Suppressor macrophage (primary cell): ENCODE data around the gene SELENON.
"Not testable (repeated sequence)": the region's sequence is repeated elsewhere in the genome, so short reads cannot be mapped to it uniquely, and the experiment has no call there.

Experiments
- DNase-seq, 4 experiments: peaks; one replicate each; pipeline ENCODE4 v3.0.0-alpha.2; 2020 to 2022

SELENON gene

DNA sequence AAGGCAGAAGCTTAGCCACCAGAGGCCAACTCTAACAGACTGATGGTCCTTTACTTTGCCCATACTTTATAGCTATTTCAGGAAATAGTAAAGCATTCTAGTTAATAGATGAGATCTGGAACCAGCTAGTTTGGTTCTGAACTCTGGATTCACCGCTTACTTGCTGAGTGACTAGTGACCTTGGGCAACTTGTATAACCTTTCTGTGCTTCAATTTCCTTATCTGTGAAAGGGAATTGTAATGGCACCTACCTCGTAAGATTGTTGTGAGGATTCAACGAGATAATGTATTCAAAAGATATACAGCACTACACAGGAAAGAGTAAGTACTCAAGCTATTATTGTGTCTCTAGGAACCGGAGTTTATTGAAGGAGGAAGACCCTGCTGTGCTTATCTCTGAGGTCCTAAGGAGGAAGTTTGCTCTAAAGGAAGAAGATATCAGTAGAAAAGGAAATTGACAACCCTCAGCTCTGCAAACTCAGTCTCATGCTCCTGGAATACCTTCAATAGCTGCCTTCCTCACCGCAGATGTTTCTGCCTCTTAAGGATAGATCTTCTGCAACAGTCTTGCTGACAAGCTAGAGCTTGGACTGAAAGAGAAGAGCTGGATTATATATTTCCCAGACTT, 31.7 kb downstream of the SELENON start:
- no peak for DNase-seq

- no peak for DNase-seq
Measured at GRCh38 chr1:25832336-25833037, 32.5 kb downstream of the SELENON start.

GRCh38 chr1:25833158-25833557, 33.2 kb downstream of the SELENON start:
- DNase-seq = no peak

- no peak for DNase-seq
Measured at GRCh38 chr1:25834894-25835293, 34.9 kb downstream of the SELENON start.

DNA sequence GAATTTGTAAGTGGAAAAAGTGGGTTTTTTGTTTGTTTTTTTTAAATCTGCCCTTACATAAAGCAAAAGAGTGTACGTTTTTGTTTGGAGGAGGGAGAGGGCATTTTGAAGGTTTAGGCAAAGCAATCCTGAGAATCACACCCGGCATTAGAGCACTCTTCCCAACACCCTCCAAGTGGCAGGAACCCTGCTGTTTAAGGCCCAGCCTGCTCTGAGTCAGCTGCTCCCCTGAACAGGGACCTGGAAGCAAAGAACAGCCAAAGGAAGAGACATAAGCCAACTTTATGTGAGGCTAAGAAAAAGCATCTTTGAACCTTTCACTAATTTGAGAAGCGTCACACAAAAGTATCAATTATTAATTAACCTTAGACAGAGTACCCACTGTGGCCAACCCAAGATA, 36.7 kb downstream of the SELENON start:
- DNase-seq = no peak

GRCh38 chr1:25837262-25837875, 37.4 kb downstream of the SELENON start:
- no peak for DNase-seq

- DNase-seq = not testable (repeated sequence)
Measured at GRCh38 chr1:25839808-25840207, 39.8 kb downstream of the SELENON start.

DNA sequence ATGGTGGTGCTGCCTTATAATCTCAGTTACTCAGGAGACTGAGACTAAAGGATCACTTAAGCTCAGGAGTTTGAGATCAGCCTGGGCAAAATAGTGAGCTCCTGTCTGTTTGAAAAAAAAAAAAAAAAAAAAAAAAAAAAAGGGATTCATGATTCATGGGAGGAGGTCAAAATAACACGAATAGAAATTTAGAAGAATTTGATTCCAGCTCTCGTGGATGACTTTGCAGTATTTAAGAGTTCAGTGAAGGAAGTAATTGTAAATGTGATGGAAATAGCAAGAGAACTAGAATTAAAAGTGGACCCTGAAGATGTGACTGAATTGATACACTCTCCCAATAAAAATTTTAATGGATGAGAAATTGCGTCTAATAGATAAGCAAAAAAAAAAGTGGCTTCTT, 43.5 kb downstream of the SELENON start:
- no peak for DNase-seq

GRCh38 chr1:25844536-25845337, 44.7 kb downstream of the SELENON start:
- peak in 3 of 4 experiments; percentile 9 to 56 (median 51) for DNase-seq

DNA sequence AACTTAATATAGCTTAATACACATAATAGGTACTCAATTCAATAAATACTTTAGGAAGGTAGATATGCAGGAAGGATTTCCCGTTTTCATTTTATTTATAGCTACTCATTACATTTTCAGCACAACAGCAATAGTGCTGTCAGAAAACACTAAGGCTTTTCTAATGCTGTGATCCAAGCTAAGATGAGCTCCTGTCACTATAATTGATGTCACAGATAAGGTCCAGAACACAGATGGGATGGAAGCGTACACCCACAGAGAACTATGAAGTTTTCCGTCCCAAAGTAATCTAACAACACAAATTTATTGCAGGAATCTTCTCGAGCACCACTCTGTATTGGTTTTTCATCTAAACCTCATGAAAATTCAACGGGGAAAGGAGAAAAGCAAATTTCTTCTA, 45.7 kb downstream of the SELENON start:
- DNase-seq = no peak

GRCh38 chr1:25847929-25848328, 47.9 kb downstream of the SELENON start:
- DNase-seq = no peak

GRCh38 chr1:25848531-25848930, 48.5 kb downstream of the SELENON start:
- no peak for DNase-seq

DNA sequence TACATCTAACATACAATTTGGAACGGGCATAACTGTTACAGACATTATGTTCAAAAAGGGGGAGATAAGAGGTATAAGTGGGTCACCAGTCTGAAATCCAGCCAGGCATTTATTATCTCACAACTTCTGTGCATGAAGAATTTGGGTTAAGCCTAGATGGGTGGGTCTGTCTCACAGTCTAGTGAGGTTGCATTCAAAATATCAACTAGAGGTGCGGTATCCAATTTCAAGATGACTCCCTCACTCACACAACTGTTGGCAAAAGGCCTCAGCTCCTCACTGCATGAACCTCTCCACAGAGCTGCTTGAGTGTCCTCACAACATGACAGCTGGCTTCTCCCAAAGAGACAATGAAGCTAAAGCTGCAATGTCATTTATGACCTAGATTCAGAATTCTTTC, 54.6 kb downstream of the SELENON start:
- no peak for DNase-seq

DNA sequence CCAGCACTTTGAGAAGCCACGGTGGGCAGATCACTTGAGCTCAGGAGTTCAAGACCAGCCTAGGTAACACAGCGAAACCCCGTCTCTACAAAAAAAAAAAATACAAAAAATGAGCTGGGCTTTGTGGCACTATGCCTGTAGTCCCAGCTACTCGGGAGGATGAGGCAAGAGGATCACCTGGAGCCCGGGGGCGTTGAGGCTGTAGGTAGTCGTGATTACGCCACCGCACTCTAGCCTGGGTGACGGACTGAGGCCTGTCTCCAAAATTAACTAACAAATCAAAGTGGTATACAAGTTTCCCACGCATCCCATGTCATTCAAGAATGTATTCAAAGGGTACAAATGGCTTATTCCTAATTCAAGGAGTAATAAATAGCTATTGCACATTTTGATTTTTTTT, 56.9 kb downstream of the SELENON start:
- no peak for DNase-seq

GRCh38 chr1:25858494-25858893, 58.5 kb downstream of the SELENON start:
- DNase-seq = peak in 2 of 4 experiments; percentile 19

DNA sequence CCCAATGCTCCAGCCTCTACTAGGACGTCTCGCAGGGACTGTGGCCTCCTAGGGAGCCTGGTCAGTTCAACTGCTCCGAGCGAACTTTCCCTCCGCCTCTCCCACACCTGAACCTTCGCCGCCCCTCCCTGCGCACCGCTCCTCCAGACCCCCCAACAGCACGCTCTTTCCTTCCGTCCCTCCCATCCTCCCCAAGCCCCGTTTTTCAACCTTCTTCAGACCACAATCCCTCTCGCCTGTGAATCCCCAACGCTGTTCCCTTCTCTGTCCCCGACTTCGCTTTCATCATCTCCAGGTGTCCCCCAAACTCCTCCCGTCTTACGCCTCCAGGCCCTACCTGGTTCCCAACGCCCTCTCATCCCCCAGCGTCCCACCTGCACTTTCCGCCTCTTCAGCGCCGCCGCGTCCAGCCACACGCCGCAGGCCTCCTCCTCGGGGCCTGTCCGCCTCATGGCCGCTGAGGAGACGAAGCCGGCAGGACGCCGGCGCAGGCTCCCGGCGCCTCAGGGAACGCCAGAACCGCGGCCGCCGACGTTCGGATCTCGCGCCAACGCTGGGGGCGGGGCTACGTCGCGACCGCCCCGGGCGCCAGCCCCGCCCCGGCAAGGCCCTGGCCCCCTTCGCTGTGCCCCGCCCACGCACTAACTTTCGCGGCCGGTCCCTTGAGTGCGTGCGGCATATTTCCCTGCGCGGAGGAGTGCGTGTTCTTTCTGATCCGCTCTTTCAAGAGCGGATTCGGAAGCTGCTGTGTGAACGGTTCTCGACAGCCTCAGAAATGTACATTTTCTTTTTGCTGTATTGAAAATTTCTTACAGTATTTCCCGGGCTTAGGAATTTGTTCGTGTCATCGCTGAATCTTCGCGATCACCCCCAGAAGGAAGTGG, 59.2 kb downstream of the SELENON start, which contains the start of gene AUNIP:
Gene AUNIP (minus strand): TSS at position 552 of the 884 bp plus-strand sequence. CDS start 100 bp downstream, at position 452.
- DNase-seq = peak; percentile 97 to 100 (median 98)

DNA sequence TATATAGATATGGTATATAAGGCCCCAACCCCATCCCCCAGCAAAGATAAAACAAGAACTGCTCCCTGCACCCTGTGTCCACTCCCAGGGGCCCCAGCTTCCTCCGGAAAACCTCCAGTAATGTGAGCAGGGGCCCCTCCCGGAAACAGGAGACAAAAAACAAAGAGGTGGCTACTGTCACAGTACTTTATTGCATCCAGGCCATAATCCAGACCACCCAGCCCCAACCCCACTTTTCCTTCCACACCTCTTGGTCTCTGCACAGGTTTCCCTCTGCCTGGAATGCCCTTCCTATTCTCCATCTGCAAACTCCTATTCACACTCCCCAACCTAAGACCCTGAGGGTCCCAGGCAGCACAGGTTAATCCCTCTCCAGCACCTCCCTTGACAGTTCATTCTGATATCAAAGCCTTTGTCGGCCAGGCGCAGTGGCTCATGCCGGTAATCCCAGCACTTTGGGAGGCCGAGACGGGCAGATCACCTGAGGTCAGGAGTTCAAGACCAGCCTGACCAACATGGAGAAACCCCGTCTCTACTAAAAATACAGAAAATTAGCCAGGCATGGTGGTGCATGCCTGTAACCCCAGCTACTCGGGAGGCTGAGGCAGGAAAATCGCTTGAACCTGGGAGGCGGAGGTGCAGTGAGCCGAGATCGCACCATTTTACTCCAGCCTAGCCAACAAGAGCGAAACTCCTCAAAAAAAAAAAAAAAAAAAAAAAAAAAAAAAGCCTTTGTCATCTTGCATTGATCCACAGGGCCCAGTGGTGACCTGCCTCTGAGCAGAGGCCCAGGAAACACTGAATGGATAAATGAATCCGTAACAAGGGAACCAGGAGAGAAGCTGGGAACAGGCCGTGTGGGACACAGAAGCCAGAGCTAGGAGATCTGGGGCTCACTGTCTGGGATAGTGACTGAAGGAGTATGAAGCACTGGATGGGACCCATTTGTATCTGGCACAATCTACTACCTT, 61.6 kb downstream of the SELENON start:
- peak; percentile 20 to 67 (median 53) for DNase-seq

DNA sequence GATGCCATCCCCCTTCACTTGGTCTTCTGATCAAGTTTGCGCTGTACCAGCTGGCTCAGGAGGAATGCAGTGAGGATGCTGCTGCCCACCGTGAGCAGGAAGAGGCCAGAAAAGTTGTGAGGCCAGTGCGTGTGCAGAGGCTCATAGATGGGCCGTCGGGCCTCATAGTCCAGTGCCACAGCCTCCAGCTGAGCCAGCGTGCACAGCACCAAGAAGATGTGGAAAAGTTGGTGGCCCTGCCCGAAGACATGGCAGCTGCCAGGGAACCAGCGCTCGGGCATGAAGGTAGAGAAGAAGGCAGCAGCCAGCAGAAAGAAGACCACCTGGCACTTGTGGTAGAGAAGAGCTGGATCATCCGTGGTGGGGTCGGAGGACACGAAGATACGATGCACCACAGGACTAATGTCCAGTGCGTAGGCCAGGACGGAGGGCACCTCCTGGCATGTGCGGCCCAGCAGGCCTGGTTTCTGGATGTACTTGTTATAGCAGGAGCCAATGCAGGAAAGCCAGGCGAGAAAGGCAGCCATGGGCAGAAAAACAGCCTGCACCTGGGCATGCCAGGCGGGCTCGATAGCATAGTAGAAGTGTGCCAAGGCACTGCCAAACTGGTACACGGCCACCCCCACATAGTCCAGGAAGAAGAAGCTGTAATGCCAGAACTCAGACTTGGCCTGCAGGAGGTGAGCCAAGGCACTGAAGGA, 62.9 kb downstream of the SELENON start:
- no peak for DNase-seq

DNA sequence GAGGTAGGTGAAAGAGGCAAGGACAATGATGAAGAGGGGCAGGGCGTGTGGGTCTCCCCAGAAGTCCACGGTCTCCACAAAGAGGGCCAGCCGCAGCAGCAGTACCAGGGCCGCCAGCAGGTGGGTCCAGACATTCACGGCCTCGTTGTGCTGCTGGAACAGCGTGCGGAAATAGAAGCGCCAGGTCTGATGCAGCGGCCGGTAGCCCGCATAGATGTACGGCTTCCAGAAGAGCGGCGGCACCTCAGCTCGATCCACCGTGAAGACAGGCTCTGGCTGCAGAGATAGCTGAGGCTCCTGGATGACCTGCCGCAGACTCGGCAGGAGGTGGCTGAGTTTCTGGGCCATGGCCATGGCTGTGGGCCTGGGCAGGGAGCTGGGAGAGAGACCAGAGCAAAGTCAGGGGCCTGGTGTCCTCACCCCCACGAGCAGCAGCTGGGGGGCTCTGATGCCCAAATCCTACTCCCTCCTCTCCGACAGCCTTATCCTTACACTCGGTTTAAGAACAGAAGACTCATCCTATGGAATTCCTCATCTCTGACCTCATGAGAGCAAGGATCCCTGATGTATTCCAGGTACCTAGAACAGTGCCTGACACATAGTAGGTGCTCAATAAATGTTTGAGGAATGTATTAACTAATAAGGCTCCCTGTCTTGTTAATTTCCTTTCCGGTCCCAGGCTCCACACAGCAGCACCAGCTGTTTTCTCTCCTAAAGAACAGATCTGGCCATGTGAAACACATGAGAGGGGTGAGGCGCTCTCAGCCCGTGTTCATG, 63.7 kb downstream of the SELENON start:
- no peak for DNase-seq
